Measurements from ENCODE around the gene TM9SF2. TPM values are rescaled to one million over a fixed set of nuclear protein-coding genes. Genes with fewer than 3 reads are reported as not detected.

TM9SF2 gene
- total RNA-seq, 2 experiments from 2014 or later: 37.2 to 38.2 TPM

GRCh38 chr13:99600318-99600717, 99.0 kb downstream of the TM9SF2 start:
- Mint-ChIP-seq H3K27ac (no peak overlapping the region), H3K4me3 (no peak overlapping the region), H3K27me3 (no peaks in the 10 kb centered on the region), H3K9me3 (no peaks in the 10 kb centered on the region), H3K36me3 (ENCODE audit: low read depth) (no peaks in the 10 kb centered on the region), H3K4me1 (ENCODE audit: low read depth) (peaks cover 40% of the 10 kb centered on the region)
- Histone ChIP-seq H3K9me3 (ENCODE audit: control insufficient read depth in 1 of 2, insufficient read depth in 1 of 2, low read length in 2 of 2) (no peaks in the 10 kb centered on the region), H3K27ac (ENCODE audit: low read depth in 1 of 2, low read length in 2 of 2) (no peak overlapping the region), H3K4me3 (ENCODE audit: low read length) (no peak overlapping the region), H3K4me1 (ENCODE audit: insufficient read depth, low read length) (peaks cover 16% of the 10 kb centered on the region), H3K36me3 (ENCODE audit: insufficient read depth, low read length) (no peaks in the 10 kb centered on the region), H3K27me3 (ENCODE audit: control insufficient read depth in 1 of 2, insufficient read depth in 2 of 2, low read length in 2 of 2) (no peaks in the 10 kb centered on the region)
- peak in 3 of 14 experiments; percentile 15 to 31 (median 20) for DNase-seq
- no peak for TF ChIP-seq CTCF (IDR thresholded peaks at IDR 0.05)
- no peak for ATAC-seq (ENCODE audit: poor library complexity)
- POLR2A ChIA-PET: no interaction called here
- CTCF ChIA-PET: no interaction called here
- intact Hi-C loops (cut with DNase I, micrococcal nuclease): loop anchor here in 1 of 2 experiments (10.0 kb wide), 2 partner anchors 336 to 396 kb away; partner anchors contain the start of gene UBAC2

- peaks cover 51% of the 10 kb centered on the region for H3K4me1 Mint-ChIP-seq (ENCODE audit: low read depth)
- intact Hi-C loops (cut with DNase I, micrococcal nuclease): loop anchor here in 1 of 2 experiments (10.0 kb wide), 2 partner anchors 337 to 397 kb away; partner anchors contain the start of gene UBAC2
- Histone ChIP-seq H3K9me3 (ENCODE audit: control insufficient read depth in 1 of 2, insufficient read depth in 1 of 2, low read length in 2 of 2) (no peaks in the 10 kb centered on the region), H3K4me3 (ENCODE audit: low read length) (no peak overlapping the region), H3K27me3 (ENCODE audit: control insufficient read depth in 1 of 2, insufficient read depth in 2 of 2, low read length in 2 of 2) (no peaks in the 10 kb centered on the region), H3K27ac (ENCODE audit: low read depth in 1 of 2, low read length in 2 of 2) (no peak overlapping the region), H3K4me1 (ENCODE audit: insufficient read depth, low read length) (peaks cover 25% of the 10 kb centered on the region), H3K36me3 (ENCODE audit: insufficient read depth, low read length) (no peaks in the 10 kb centered on the region)
- no peak for TF ChIP-seq CTCF (IDR thresholded peaks at IDR 0.05)
- peak overlapping the region; percentile 22 for H3K4me3 Mint-ChIP-seq
- ChIA-PET CTCF (no interaction called here), POLR2A (no interaction called here)
- H3K36me3 Mint-ChIP-seq (ENCODE audit: low read depth): no peaks in the 10 kb centered on the region
- no peaks in the 10 kb centered on the region for H3K9me3 Mint-ChIP-seq
- ATAC-seq (ENCODE audit: poor library complexity) (no peak), DNase-seq (peak in 4 of 14 experiments; percentile 27 to 75 (median 41))
- H3K27me3 Mint-ChIP-seq: no peaks in the 10 kb centered on the region
- peak overlapping the region; percentile 29 for H3K27ac Mint-ChIP-seq
These were observed 100.3 kb downstream of the TM9SF2 start for GRCh38 chr13:99601535-99601934.

- Histone ChIP-seq H3K27me3 (ENCODE audit: control insufficient read depth in 1 of 2, insufficient read depth in 2 of 2, low read length in 2 of 2) (no peaks in the 10 kb centered on the region), H3K27ac (ENCODE audit: low read depth in 1 of 2, low read length in 2 of 2) (no peak overlapping the region), H3K9me3 (ENCODE audit: control insufficient read depth in 1 of 2, insufficient read depth in 1 of 2, low read length in 2 of 2) (no peaks in the 10 kb centered on the region), H3K4me3 (ENCODE audit: low read length) (no peak overlapping the region), H3K4me1 (ENCODE audit: insufficient read depth, low read length) (peaks cover 38% of the 10 kb centered on the region), H3K36me3 (ENCODE audit: insufficient read depth, low read length) (no peaks in the 10 kb centered on the region)
- ATAC-seq (ENCODE audit: poor library complexity): no peak
- Mint-ChIP-seq H3K4me3 (peak overlapping the region; percentile 80), H3K36me3 (ENCODE audit: low read depth) (no peaks in the 10 kb centered on the region), H3K27ac (peak overlapping the region; percentile 52), H3K9me3 (no peaks in the 10 kb centered on the region), H3K4me1 (ENCODE audit: low read depth) (peaks cover 62% of the 10 kb centered on the region), H3K27me3 (no peaks in the 10 kb centered on the region)
- CTCF ChIA-PET: interaction anchor here (1.8 kb wide), 1 partner anchor 102 kb away, joined by 5 read pairs; no protein-coding TSS in a partner anchor
- DNase-seq: no peak
- POLR2A ChIA-PET: no interaction called here
- intact Hi-C loops (cut with DNase I, micrococcal nuclease): loop anchor here (5.0 to 10.0 kb wide), 4 partner anchors 53 to 983 kb away; partner anchors contain the start of genes GGACT (in 1 of the 2) and UBAC2 (in 1 of the 2)
- no peak for TF ChIP-seq CTCF (IDR thresholded peaks at IDR 0.05)
These were observed 103.4 kb downstream of the TM9SF2 start for GRCh38 chr13:99604636-99605035.

Measured in CD4-positive, alpha-beta T cell (primary cell).